CD14-positive monocyte (primary cell): ENCODE data around the gene TEX19. TPM values are rescaled to one million over a fixed set of nuclear protein-coding genes. Genes with fewer than 3 reads are reported as not detected.
"Not testable (repeated sequence)": the region's sequence is repeated elsewhere in the genome, so short reads cannot be mapped to it uniquely, and the experiment has no call there.

ENCODE experiments used
- DNase-seq, 3 donors: peaks; one replicate each; pipeline ENCODE4 v3.0.0-alpha.2; 2011 to 2022
- H2AFZ ChIP-seq: 2 replicates; pipeline ENCODE4 v1.6.0; 2012; ENCODE audit warnings: mild to moderate bottlenecking, low read depth, low read length, inconsistent platforms; ENCODE audit not compliant: insufficient read depth, poor library complexity, severe bottlenecking
- H3K27ac ChIP-seq, 2 donors: 1 replicate in 1 of 2; 2 replicates in 1 of 2; pipeline ENCODE4 v1.5.1; 2012 to 2013; ENCODE audit warnings: low read length in 2 of 2, control low read depth in 1 of 2, inconsistent platforms in 1 of 2, low read depth in 1 of 2, mild to moderate bottlenecking in 1 of 2
- H3K27me3 ChIP-seq, 2 donors: one replicate each; pipeline versions ENCODE4 v1.6.0 to v1.6.1; 2011 to 2013; ENCODE audit warnings: low read length in 2 of 2; ENCODE audit not compliant: control insufficient read depth in 2 of 2, insufficient read depth in 2 of 2
- H3K36me3 ChIP-seq, 2 donors: replicated peaks in 1 of 2; 1 replicate in 1 of 2; 2 replicates in 1 of 2; pipeline versions ENCODE4 v1.5.1 to v1.6.1; 2012 to 2013; ENCODE audit warnings: low read length in 2 of 2, control low read depth in 1 of 2, inconsistent platforms in 1 of 2, mild to moderate bottlenecking in 1 of 2; ENCODE audit not compliant: insufficient read depth in 2 of 2, control insufficient read depth in 1 of 2
- H3K4me1 ChIP-seq, 2 donors: 1 replicate in 1 of 2; 2 replicates in 1 of 2; pipeline versions ENCODE4 v1.5.1 to v1.6.1; 2012 to 2013; ENCODE audit warnings: low read length in 2 of 2, control low read depth in 1 of 2, inconsistent platforms in 1 of 2, mild to moderate bottlenecking in 1 of 2, moderate library complexity in 1 of 2; ENCODE audit not compliant: insufficient read depth in 2 of 2, control insufficient read depth in 1 of 2
- H3K4me2 ChIP-seq: replicated peaks from 2 replicates; pipeline ENCODE3; 2012; ENCODE audit warnings: low read length, moderate library complexity, mild to moderate bottlenecking; ENCODE audit not compliant: poor library complexity, severe bottlenecking; ENCODE audit errors: extremely low read depth
- H3K4me3 ChIP-seq, 3 experiments: fragments of 200-600 bp in 1 of 3; sonication (generic) in 1 of 3; replicated peaks in 1 of 3; 1 replicate in 2 of 3; 2 replicates in 1 of 3; pipeline ENCODE4 v1.5.1; 2011 to 2013; ENCODE audit warnings: low read length in 3 of 3, mild to moderate bottlenecking in 3 of 3, control low read depth in 2 of 3, low read depth in 2 of 3, inconsistent platforms in 1 of 3, moderate library complexity in 1 of 3
- H3K79me2 ChIP-seq: 2 replicates; pipeline ENCODE4 v1.6.0; 2012; ENCODE audit warnings: mild to moderate bottlenecking, control low read depth, inconsistent platforms, low read length, moderate library complexity; ENCODE audit not compliant: insufficient read depth
- H3K9ac ChIP-seq: 2 replicates; pipeline ENCODE4 v1.6.0; 2017; ENCODE audit warnings: low read length, mild to moderate bottlenecking; ENCODE audit not compliant: insufficient read depth, poor library complexity, severe bottlenecking
- H3K9me3 ChIP-seq, 2 donors: replicated peaks in 1 of 2; 1 replicate in 1 of 2; 2 replicates in 1 of 2; pipeline versions ENCODE4 v1.5.1 to v1.6.1; 2012 to 2013; ENCODE audit warnings: low read length in 2 of 2, control low read depth in 1 of 2; ENCODE audit not compliant: control insufficient read depth in 1 of 2, insufficient read depth in 1 of 2
- H4K20me1 ChIP-seq: 2 replicates; pipeline ENCODE4 v1.6.0; 2012; ENCODE audit warnings: mild to moderate bottlenecking, low read length, control low read depth, moderate library complexity; ENCODE audit not compliant: insufficient read depth
- H3K27ac Mint-ChIP-seq, 7 donors: one replicate each; pipeline ENCODE4 v1.8.0; 2020; ENCODE audit warnings: mild to moderate bottlenecking in 7 of 7, mixed read lengths in 7 of 7, moderate library complexity in 6 of 7, inconsistent platforms in 2 of 7
- H3K27me3 Mint-ChIP-seq, 3 donors: one replicate each; pipeline ENCODE4 v1.8.0; 2021 to 2022; ENCODE audit warnings: low read depth in 3 of 3, mild to moderate bottlenecking in 3 of 3, mixed read lengths in 3 of 3, moderate library complexity in 3 of 3, inconsistent platforms in 1 of 3
- H3K36me3 Mint-ChIP-seq, 2 donors: one replicate each; pipeline ENCODE4 v1.8.0; 2020; ENCODE audit warnings: mixed read lengths in 2 of 2, inconsistent platforms in 1 of 2, mild to moderate bottlenecking in 1 of 2
- H3K4me1 Mint-ChIP-seq: one replicate; pipeline ENCODE4 v1.8.0; 2020; ENCODE audit warnings: mild to moderate bottlenecking, mixed read lengths
- H3K4me3 Mint-ChIP-seq, 2 donors: one replicate each; pipeline ENCODE4 v1.8.0; 2020; ENCODE audit warnings: mild to moderate bottlenecking in 2 of 2, mixed read lengths in 2 of 2, moderate library complexity in 1 of 2
- H3K9me3 Mint-ChIP-seq, 7 donors: one replicate each; pipeline ENCODE4 v1.8.0; 2020 to 2022; ENCODE audit warnings: mixed read lengths in 7 of 7, mild to moderate bottlenecking in 6 of 7, moderate library complexity in 6 of 7, inconsistent platforms in 2 of 7
- CTCF ChIP-seq: fragments of 200-600 bp; IDR thresholded peaks from one replicate; pipeline ENCODE4 v1.8.0; 2022; ENCODE audit warnings: antibody characterized with exemption, mild to moderate bottlenecking
- WGBS: methylation state at CpG from one replicate; pipeline ENCODE4 v1.1.5; 2013; ENCODE audit warnings: missing lambda C conversion rate; ENCODE audit not compliant: insufficient coverage; 5-methylcytosine and 5-hydroxymethylcytosine counted together
- intact Hi-C, 2 donors: fragments of 100-400 bp; cut with micrococcal nuclease; formaldehyde crosslinking; loops; one replicate each; pipeline versions ENCODE4 v1.15.0 to v1.15.1; 2023
- polyA plus RNA-seq, 3 donors: library from polyadenylated mRNA; depleted of rRNA in 1 of 3; unstranded in 2 of 3; stranded (reverse) in 1 of 3; fragments of 300-500 nt in 2 of 3; fragments of >200 nt in 1 of 3; fragmentation: Illumina TruSeq in 2 of 3; gene quantifications; 1 replicate in 2 of 3; 2 replicates in 1 of 3; pipeline ENCODE4 v1.2.3, GENCODE V29; 2012 to 2021

The TEX19 gene
- polyA plus RNA-seq, 3 donors = not detected

GRCh38 chr17:82410014-82410716, 51.1 kb downstream of the TEX19 start:
- no peak overlapping the region for H3K4me3 Mint-ChIP-seq
- H3K27me3 Mint-ChIP-seq = peaks cover 0 to 6% (median 3%) of the 10 kb centered on the region in 3 donors
- 96% methylated on average over 12 of the region's 14 CpGs for WGBS
- no peak overlapping the region for H3K27ac ChIP-seq
- H3K27ac Mint-ChIP-seq = no peak overlapping the region
- no peaks in the 10 kb centered on the region for H3K79me2 ChIP-seq
- peaks cover 31 to 38% of the 10 kb centered on the region in 2 donors for H3K36me3 Mint-ChIP-seq
- H2AFZ ChIP-seq = no peak overlapping the region
- no peak for TF ChIP-seq CTCF
- H4K20me1 ChIP-seq = peaks cover 24% of the 10 kb centered on the region
- H3K36me3 ChIP-seq = peaks cover 3 to 34% of the 10 kb centered on the region in 2 donors
- H3K4me3 ChIP-seq = no peak overlapping the region
- H3K4me1 Mint-ChIP-seq = peaks cover 20% of the 10 kb centered on the region
- no peak overlapping the region for H3K4me2 ChIP-seq
- DNase-seq = no peak
- no peak overlapping the region for H3K9ac ChIP-seq
- intact Hi-C loops = loop anchor here (5.0 kb wide), 1 partner anchor 58 kb away; no protein-coding TSS in a partner anchor
- no peaks in the 10 kb centered on the region for H3K9me3 ChIP-seq
- H3K4me1 ChIP-seq = peaks cover 7 to 8% of the 10 kb centered on the region in 2 donors
- no peaks in the 10 kb centered on the region for H3K27me3 ChIP-seq
- H3K9me3 Mint-ChIP-seq = no peaks in the 10 kb centered on the region

- H3K27me3 Mint-ChIP-seq = peaks cover 0 to 6% (median 1%) of the 10 kb centered on the region in 3 donors
- no peaks in the 10 kb centered on the region for H3K9me3 Mint-ChIP-seq
- Histone ChIP-seq H3K27me3 (no peaks in the 10 kb centered on the region), H4K20me1 (peaks cover 37% of the 10 kb centered on the region), H3K4me1 (peaks cover 7 to 8% of the 10 kb centered on the region in 2 donors), H3K36me3 (peaks cover 0 to 28% of the 10 kb centered on the region in 2 donors), H3K4me3 (no peak overlapping the region), H3K4me2 (no peak overlapping the region), H2AFZ (no peak overlapping the region), H3K9ac (no peak overlapping the region), H3K27ac (no peak overlapping the region), H3K9me3 (no peaks in the 10 kb centered on the region), H3K79me2 (no peaks in the 10 kb centered on the region)
- H3K27ac Mint-ChIP-seq = no peak overlapping the region
- peaks cover 24 to 34% of the 10 kb centered on the region in 2 donors for H3K36me3 Mint-ChIP-seq
- H3K4me1 Mint-ChIP-seq = peaks cover 20% of the 10 kb centered on the region
- intact Hi-C loops = loop anchor here (5.0 kb wide), 1 partner anchor 59 kb away; no protein-coding TSS in a partner anchor
- no peak for DNase-seq
- WGBS = 96% methylated on average over 22 of the region's 24 CpGs
- TF ChIP-seq CTCF = no peak
- no peak overlapping the region for H3K4me3 Mint-ChIP-seq
These were observed 52.5 kb downstream of the TEX19 start for GRCh38 chr17:82411396-82412053.

- Histone ChIP-seq H4K20me1 (peaks cover 42% of the 10 kb centered on the region), H3K36me3 (peaks cover 0 to 28% of the 10 kb centered on the region in 2 donors)
- not testable (repeated sequence) for H3K4me2 ChIP-seq, H3K4me3 Mint-ChIP-seq, H3K79me2 ChIP-seq, H3K9me3 ChIP-seq, H3K27ac Mint-ChIP-seq, H3K27me3 ChIP-seq, H2AFZ ChIP-seq, H3K9me3 Mint-ChIP-seq, H3K27ac ChIP-seq, H3K27me3 Mint-ChIP-seq, H3K4me3 ChIP-seq, H3K4me1 ChIP-seq, H3K9ac ChIP-seq, DNase-seq
- intact Hi-C loops = loop anchor here (5.0 kb wide), 1 partner anchor 60 kb away; no protein-coding TSS in a partner anchor
- Mint-ChIP-seq H3K4me1 (peaks cover 20% of the 10 kb centered on the region), H3K36me3 (peaks cover 24 to 34% of the 10 kb centered on the region in 2 donors)
- 96% methylated on average over 14 of the region's 16 CpGs for whole genome bisulfite sequencing
These were observed 53.0 kb downstream of the TEX19 start for GRCh38 chr17:82412081-82412480.
